Right atrium auricular region (tissue), 2 donors: Measurements from ENCODE around the gene SNX27. TPM values are rescaled to one million over a fixed set of nuclear protein-coding genes. Genes with fewer than 3 reads are reported as not detected.
"Not testable (repeated sequence)": the region's sequence is repeated elsewhere in the genome, so short reads cannot be mapped to it uniquely, and the experiment has no call there.

Source experiments
- DNase-seq: peaks from one replicate; pipeline ENCODE4 v3.0.0-alpha.2; 2019; ENCODE audit warnings: low spot score
- H3K27ac ChIP-seq, 2 donors: fragments of 200-600 bp; sonication (generic); 1 replicate in 1 of 2; 2 replicates in 1 of 2; pipeline ENCODE4 v1.5.1; 2016 to 2019
- H3K27me3 ChIP-seq, 2 donors: fragments of 200-600 bp; sonication (generic); one replicate each; pipeline versions ENCODE4 v1.5.1 to v1.6.0; 2017 to 2019
- H3K36me3 ChIP-seq: fragments of 200-600 bp; sonication (generic); one replicate; pipeline ENCODE4 v1.5.1; 2016
- H3K4me1 ChIP-seq, 2 donors: fragments of 200-600 bp; sonication (generic); one replicate each; pipeline versions ENCODE4 v1.5.1 to v1.6.0; 2017 to 2019
- H3K4me3 ChIP-seq, 2 donors: fragments of 200-600 bp; sonication (generic); 1 replicate in 1 of 2; 2 replicates in 1 of 2; pipeline ENCODE4 v1.5.1; 2017 to 2019; ENCODE audit warnings: mild to moderate bottlenecking in 1 of 2, moderate library complexity in 1 of 2
- H3K9me3 ChIP-seq, 2 donors: fragments of 200-600 bp; sonication (generic); one replicate each; pipeline ENCODE4 v1.5.1; 2019
- total RNA-seq, 2 donors: library from RNA; depleted of rRNA; stranded (reverse); fragments of >200 nt; gene quantifications; one replicate each; pipeline ENCODE4 v1.1.0, GENCODE V29; 2016
- TF ChIP-seq, protein P1 (sequence below), 2 donors: fragments of 200-600 bp; sonication (generic); IDR thresholded peaks; one replicate each; pipeline ENCODE4 v1.5.1; 2019; ENCODE audit warnings: antibody characterized with exemption in 2 of 2

Gene SNX27
- total RNA-seq, 2 donors from 2014 or later: 25.2 to 25.8 TPM

DNA sequence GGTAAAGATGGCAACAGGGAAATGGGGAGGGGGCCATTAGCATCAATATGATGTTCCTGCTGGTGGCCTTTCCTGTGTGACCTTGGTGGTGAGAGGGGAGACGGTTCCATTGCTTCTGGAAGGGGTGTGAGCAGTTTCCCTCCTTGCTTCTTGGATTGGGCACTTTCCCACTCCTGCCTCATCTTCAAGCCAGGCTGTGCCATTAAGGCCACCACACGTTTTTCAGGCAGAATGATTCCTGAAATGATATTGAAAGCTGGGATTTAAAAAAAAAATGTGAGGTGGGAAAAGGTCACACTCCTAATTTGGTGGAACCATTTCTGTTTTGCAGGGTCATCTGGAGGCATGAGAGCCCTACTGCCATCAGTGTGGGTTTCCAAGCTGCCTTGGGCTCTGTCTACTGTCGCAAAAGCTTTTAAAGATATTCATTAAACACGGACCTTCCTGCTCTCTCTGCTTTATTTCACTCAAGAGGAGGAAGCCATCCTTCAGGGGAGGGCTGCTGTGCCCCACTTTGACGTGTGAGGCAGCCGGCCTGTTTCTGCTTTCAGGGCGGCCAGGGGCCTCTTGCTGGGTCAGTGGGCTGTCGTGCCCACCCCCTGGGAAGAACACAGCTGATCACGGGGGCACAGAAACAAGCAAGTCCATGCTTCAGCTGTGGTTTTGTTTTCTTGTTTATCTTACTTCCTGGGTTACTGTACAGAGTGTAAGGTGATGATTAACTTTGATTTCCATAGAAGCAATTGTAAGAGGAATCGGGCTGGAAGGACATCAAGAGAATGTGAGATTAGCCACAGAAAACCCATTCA, 117.5 kb downstream of the SNX27 start:
- H3K4me3 ChIP-seq: no peak overlapping the region
- DNase-seq: no peak
- no peaks in the 10 kb centered on the region for H3K36me3 ChIP-seq
- no peaks in the 10 kb centered on the region for H3K27me3 ChIP-seq
- no peaks in the 10 kb centered on the region for H3K9me3 ChIP-seq
- TF ChIP-seq, protein P1, sequence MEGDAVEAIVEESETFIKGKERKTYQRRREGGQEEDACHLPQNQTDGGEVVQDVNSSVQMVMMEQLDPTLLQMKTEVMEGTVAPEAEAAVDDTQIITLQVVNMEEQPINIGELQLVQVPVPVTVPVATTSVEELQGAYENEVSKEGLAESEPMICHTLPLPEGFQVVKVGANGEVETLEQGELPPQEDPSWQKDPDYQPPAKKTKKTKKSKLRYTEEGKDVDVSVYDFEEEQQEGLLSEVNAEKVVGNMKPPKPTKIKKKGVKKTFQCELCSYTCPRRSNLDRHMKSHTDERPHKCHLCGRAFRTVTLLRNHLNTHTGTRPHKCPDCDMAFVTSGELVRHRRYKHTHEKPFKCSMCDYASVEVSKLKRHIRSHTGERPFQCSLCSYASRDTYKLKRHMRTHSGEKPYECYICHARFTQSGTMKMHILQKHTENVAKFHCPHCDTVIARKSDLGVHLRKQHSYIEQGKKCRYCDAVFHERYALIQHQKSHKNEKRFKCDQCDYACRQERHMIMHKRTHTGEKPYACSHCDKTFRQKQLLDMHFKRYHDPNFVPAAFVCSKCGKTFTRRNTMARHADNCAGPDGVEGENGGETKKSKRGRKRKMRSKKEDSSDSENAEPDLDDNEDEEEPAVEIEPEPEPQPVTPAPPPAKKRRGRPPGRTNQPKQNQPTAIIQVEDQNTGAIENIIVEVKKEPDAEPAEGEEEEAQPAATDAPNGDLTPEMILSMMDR (IDR thresholded peaks at IDR 0.05): no peak
- peak overlapping the region in 1 of 2 donors; percentile 75 for H3K27ac ChIP-seq
- peaks cover 0 to 8% of the 10 kb centered on the region in 2 donors for H3K4me1 ChIP-seq

- no peaks in the 10 kb centered on the region for H3K36me3 ChIP-seq
- DNase-seq: no peak
- no peaks in the 10 kb centered on the region for H3K9me3 ChIP-seq
- TF ChIP-seq, protein P1 (IDR thresholded peaks at IDR 0.05): no peak
- H3K4me3 ChIP-seq: no peak overlapping the region
- H3K27ac ChIP-seq: no peak overlapping the region
- H3K4me1 ChIP-seq: peaks cover 0 to 8% of the 10 kb centered on the region in 2 donors
- no peaks in the 10 kb centered on the region for H3K27me3 ChIP-seq
Measured at GRCh38 chr1:151729966-151730291, 118.1 kb downstream of the SNX27 start.

DNA sequence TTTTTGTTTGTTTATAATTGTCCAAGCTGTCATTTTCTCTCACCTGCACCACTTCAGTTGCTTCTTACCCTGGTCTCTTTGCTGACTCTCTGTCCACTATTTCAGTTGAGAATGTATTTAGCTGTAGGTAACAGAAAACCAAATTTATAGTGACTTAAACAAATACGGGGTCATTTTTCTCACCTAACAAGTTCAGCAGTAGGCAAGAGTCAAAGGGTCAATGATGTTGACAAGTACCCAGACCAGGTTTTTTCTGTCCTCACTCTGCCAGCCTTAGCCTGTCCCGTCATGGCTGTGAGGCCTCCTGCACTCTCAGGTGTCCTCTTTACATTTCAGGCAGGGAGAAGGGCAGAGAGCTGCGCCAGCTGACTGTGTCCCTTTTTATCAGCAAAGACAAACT, 121.3 kb downstream of the SNX27 start:
- Histone ChIP-seq H3K9me3 (no peaks in the 10 kb centered on the region), H3K27ac (no peak overlapping the region), H3K4me3 (no peak overlapping the region), H3K4me1 (peaks cover 0 to 3% of the 10 kb centered on the region in 2 donors), H3K36me3 (no peaks in the 10 kb centered on the region), H3K27me3 (no peaks in the 10 kb centered on the region)
- TF ChIP-seq, protein P1 (IDR thresholded peaks at IDR 0.05): no peak
- DNase-seq: no peak

GRCh38 chr1:151733995-151734394, 122.1 kb downstream of the SNX27 start:
- H3K27me3 ChIP-seq, DNase-seq, H3K36me3 ChIP-seq, H3K4me3 ChIP-seq, H3K27ac ChIP-seq, H3K4me1 ChIP-seq, H3K9me3 ChIP-seq: not testable (repeated sequence)

GRCh38 chr1:151737026-151737425, 125.2 kb downstream of the SNX27 start:
- no peaks in the 10 kb centered on the region for H3K36me3 ChIP-seq
- TF ChIP-seq, protein P1 (IDR thresholded peaks at IDR 0.05): no peak
- H3K9me3 ChIP-seq: no peaks in the 10 kb centered on the region

GRCh38 chr1:151737479-151737878, 125.6 kb downstream of the SNX27 start:
- H3K27ac ChIP-seq: no peak overlapping the region
- H3K4me1 ChIP-seq: no peaks in the 10 kb centered on the region
- H3K27me3 ChIP-seq: no peaks in the 10 kb centered on the region
- no peaks in the 10 kb centered on the region for H3K36me3 ChIP-seq
- no peak for DNase-seq
- H3K4me3 ChIP-seq: no peak overlapping the region
- TF ChIP-seq, protein P1 (IDR thresholded peaks at IDR 0.05): no peak
- no peaks in the 10 kb centered on the region for H3K9me3 ChIP-seq

More at GRCh38 chr1:151737026-151737425, 125.2 kb downstream of the SNX27 start:
- Histone ChIP-seq H3K27ac (no peak overlapping the region), H3K4me1 (no peaks in the 10 kb centered on the region), H3K27me3 (no peaks in the 10 kb centered on the region), H3K4me3 (no peak overlapping the region)
- no peak for DNase-seq
